ENCODE measurements around the gene RIC1.

- TF ChIP-seq POLR2AphosphoS5 (IDR thresholded peaks at IDR 0.05) (no peak), CTCF (IDR thresholded peaks at IDR 0.05) (no peak), POLR2A (IDR thresholded peaks at IDR 0.05) (no peak)
These were observed 114.2 kb downstream of the RIC1 start for GRCh38 chr9:5743109-5743508.

All from prostate gland (tissue), 2 donors.